22Rv1 (cell line): Measurements from ENCODE around the gene WIPF3.

ENCODE experiments used
- H3K27ac ChIP-seq: fragments of 450-650 bp; 2 replicates; pipeline ENCODE4 v1.5.1; 2017
- ZFX ChIP-seq: fragments of 450-650 bp; IDR thresholded peaks from 2 replicates; pipeline ENCODE4 v1.6.1; 2017; ENCODE audit warnings: antibody characterized with exemption, borderline replicate concordance
- TF ChIP-seq, protein P1 (sequence below): fragments of 450-650 bp; IDR thresholded peaks from 2 replicates; pipeline ENCODE4 v1.5.1; 2017; ENCODE audit warnings: mild to moderate bottlenecking

Gene WIPF3

DNA sequence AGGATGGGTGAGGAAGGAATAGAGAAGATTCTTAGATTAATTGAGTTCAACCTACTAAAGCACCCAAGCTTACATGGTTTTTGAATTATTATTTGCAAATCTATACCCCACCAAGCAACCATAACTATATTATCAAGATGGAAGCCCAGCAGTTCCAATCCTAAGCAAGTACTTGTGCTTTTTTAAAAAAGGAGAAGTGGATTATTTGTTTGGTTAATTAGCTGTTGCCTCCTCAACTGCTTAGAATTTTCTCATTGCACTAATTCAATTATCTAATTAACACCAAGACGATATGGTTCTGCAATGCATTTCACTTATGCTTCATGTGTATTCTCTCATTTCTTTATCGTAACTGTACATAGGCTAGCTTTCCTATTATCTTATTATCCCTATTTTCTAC lies 27.3 kb upstream of the WIPF3 start:
- H3K27ac ChIP-seq: no peak overlapping the region
- TF ChIP-seq, protein P1, sequence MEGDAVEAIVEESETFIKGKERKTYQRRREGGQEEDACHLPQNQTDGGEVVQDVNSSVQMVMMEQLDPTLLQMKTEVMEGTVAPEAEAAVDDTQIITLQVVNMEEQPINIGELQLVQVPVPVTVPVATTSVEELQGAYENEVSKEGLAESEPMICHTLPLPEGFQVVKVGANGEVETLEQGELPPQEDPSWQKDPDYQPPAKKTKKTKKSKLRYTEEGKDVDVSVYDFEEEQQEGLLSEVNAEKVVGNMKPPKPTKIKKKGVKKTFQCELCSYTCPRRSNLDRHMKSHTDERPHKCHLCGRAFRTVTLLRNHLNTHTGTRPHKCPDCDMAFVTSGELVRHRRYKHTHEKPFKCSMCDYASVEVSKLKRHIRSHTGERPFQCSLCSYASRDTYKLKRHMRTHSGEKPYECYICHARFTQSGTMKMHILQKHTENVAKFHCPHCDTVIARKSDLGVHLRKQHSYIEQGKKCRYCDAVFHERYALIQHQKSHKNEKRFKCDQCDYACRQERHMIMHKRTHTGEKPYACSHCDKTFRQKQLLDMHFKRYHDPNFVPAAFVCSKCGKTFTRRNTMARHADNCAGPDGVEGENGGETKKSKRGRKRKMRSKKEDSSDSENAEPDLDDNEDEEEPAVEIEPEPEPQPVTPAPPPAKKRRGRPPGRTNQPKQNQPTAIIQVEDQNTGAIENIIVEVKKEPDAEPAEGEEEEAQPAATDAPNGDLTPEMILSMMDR: no peak
- no peak for TF ChIP-seq ZFX

DNA sequence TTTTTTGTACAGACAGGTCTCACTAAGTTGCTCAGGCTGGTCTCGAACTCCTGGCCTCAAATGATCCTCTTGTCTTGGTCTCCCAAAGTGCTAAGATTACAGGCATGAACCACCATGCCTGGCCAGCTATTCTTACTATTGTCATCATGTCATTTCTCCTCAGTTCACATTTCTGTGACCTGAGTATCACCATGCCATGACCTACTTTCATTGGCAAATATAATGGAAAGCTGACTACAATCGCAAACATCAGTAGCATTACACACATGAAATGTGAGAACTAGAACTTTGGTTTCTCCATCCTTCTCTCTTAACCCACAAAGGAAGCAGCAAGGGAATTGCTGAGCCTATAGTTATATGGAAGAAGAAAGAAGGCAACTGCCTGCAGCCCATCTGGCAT lies 26.0 kb upstream of the WIPF3 start:
- TF ChIP-seq ZFX: no peak
- no peak overlapping the region for H3K27ac ChIP-seq

DNA sequence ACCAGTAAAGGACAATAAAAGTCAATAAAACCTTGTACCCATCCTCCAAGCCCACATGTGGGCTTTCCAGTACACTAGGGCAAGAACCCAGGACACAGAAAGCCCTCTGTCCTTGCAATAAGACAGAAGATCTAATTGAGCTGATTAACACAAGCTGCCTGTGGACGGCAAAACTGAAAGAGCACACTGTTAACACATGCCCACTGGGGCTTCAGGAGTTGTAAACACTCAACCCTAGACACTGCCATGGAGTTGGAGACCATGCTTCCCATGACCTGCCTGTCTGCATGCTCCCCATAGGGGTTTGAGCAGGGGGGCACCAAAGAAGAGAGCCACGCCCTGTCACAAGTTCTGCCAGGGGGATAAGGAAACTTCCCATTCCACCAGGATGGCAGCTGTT lies 22.6 kb upstream of the WIPF3 start:
- H3K27ac ChIP-seq: no peak overlapping the region
- TF ChIP-seq, protein P1: no peak
- TF ChIP-seq ZFX: no peak

DNA sequence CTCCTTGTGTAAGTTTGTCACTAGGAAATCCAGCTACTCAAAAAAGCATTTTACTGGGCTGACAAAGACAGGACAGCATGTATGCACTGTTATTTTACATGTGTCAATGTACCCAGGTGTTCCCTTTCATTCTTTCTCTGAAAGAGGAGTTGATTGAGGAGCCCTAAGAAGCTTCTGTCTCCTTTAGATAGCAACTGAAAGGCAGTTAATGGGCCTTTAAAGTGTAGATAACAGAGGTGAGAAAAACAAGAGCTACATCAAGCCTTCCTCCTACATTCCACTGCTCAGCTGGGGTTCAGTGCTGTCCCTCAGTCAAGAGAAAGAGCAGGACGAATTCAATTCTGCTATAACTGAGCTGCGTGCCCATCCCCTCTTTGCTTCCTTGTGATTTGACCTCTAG lies 12.8 kb upstream of the WIPF3 start:
- TF ChIP-seq ZFX: no peak
- TF ChIP-seq, protein P1: no peak
- H3K27ac ChIP-seq: no peak overlapping the region

DNA sequence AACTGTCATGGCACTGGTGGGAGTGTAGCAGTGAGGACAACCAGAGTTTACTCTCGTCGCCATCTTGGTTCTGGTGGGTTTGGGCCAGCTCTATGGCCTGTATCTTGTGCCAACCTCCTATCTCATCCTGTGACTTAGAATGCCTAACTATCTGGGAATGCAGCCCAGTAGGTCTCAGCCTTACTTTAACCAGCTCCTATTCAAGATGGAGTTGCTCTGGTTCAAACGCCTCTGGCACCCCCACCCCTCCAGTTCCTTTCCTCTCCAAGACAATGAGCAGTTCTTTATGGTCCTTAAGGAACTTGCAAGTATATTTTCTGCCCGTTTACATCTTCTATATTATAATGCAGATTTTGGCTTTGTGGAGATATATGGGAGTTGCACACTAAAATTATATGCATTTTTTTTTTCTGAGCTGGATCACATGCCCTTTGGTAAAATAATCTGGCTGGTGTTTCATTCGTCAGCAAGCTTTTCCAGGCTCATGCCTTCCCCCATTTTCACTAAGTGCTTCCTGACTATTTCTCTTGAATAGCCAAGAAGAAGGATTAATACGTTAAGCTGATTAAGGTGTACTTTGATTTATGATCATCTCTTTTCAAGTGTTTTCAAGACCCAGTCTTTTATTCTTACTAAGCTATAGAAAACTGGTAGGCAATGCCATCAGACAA lies 11.2 kb upstream of the WIPF3 start:
- no peak overlapping the region for H3K27ac ChIP-seq
- no peak for TF ChIP-seq ZFX
- TF ChIP-seq, protein P1: no peak

DNA sequence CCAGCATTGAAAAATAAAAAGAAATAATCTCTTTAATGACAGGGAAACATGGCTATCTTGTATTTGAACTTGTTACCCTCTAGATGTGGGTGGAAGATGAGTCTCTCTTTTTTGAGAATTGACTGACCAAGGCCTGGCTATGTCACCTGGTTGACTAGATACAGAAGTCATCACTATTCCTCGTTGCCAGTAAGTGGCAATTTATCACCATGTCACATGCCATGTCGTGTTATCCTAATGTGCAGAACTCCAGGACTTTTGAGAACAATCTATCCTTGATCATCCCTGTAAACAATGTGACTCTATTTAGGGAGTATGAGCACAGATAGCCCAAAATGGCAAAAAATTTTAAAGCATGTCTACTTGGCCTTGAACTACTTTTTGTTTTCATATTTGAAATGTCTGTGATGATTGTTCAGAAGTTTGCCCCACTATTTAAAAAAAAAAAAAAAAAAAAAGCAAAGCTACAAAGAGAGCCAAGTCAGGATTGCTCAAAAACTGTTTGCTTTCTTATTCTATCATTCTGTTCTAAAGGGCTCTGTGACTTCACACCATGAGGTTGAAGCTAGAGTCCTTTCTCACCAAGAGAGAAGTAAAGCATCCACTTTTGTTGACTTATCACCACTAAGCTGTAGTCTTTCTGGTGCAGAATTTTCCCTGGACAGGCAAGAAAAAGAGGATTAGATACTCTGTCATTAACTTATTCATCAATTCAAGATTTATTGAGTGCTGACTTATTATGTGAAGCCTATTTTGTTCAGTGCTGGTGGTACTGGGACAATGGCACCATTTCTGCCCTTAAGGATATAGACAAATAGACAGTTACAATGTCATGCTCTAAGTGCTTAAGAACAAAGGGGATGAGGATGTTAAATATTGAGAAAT lies 10.4 kb upstream of the WIPF3 start:
- no peak overlapping the region for H3K27ac ChIP-seq
- TF ChIP-seq, protein P1: no peak
- TF ChIP-seq ZFX: no peak

DNA sequence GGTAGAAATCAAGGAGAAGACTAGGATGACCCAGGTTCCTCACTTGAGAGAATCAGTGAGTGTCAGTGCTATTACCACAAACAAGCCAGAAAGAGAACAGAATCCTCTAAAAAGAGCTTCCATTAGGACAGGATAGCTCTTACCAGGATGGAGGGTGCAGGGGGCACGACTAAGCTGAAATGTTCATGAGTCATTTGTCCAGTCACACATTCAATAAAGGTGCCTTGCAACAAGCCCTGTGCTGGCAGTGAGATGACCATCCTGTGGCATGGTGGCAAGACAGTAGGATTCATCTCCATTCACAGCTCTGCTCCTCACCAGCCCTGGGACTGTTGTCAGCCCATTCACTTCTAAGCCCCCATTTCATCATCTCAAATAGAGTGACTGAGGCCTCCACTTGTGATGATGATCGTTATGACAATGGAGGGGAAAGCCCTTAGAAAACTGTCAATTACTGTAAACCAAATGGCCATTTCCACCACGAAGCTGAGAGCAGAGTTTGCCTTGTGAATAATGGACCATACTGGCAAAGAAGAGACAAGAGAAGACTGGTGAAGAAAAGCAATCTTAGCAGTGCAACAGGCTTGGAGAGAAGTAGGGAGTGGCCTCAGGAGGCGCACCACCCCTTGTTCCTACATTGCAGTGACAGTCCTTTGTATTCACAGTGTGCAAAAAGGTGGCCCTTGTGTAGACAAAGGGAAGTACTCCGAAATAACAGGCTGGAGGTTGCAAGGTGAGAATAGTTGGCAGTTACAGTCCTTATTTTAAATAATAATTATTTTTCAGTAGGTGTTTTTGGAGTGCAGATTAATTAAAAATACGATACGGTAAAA lies 9.0 kb upstream of the WIPF3 start:
- no peak overlapping the region for H3K27ac ChIP-seq
- no peak for TF ChIP-seq ZFX
- TF ChIP-seq, protein P1: no peak
